Placental pericyte (primary cell): ENCODE results near the gene GLYATL1B. TPM values are rescaled to one million over a fixed set of nuclear protein-coding genes. Genes with fewer than 3 reads are reported as not detected.

Experiments used
- total RNA-seq: library from RNA; depleted of rRNA; stranded (reverse); fragments of >200 nt; gene quantifications from 2 replicates; pipeline ENCODE4 v1.2.3, GENCODE V29; 2012

GLYATL1B gene, protein sequence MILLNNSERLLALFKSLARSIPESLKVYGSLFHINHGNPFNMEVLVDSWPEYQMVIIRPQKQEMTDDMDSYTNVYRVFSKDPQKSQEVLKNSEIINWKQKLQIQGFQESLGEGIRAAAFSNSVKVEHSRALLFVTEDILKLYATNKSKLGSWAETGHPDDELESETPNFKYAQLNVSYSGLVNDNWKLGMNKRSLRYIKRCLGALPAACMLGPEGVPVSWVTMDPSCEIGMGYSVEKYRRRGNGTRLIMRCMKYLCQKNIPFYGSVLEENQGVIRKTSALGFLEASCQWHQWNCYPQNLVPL
- not detected in 2 replicates for total RNA-seq

DNA sequence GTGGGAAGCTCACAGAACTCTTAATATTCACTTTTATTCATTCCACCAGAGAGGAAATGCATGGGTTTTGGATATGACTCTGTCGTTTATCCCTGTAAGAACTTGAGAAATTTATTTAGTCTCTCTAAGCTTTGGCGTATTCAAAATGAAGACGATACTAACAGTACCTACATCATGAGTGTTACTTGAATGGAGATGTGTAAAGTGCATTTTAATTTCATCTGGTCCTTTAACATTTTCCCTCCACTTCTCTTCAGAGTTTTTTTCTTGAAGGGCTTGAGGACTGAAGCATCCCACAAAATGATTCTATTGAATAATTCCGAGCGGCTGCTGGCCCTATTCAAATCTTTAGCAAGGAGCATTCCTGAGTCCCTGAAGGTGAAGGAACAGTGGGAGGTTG, at the start of gene GLYATL1B:
GLYATL1B (plus strand) TSS at position 301 of the 400 bp plus-strand sequence; CDS start at position 301, 0 bp downstream.

DNA sequence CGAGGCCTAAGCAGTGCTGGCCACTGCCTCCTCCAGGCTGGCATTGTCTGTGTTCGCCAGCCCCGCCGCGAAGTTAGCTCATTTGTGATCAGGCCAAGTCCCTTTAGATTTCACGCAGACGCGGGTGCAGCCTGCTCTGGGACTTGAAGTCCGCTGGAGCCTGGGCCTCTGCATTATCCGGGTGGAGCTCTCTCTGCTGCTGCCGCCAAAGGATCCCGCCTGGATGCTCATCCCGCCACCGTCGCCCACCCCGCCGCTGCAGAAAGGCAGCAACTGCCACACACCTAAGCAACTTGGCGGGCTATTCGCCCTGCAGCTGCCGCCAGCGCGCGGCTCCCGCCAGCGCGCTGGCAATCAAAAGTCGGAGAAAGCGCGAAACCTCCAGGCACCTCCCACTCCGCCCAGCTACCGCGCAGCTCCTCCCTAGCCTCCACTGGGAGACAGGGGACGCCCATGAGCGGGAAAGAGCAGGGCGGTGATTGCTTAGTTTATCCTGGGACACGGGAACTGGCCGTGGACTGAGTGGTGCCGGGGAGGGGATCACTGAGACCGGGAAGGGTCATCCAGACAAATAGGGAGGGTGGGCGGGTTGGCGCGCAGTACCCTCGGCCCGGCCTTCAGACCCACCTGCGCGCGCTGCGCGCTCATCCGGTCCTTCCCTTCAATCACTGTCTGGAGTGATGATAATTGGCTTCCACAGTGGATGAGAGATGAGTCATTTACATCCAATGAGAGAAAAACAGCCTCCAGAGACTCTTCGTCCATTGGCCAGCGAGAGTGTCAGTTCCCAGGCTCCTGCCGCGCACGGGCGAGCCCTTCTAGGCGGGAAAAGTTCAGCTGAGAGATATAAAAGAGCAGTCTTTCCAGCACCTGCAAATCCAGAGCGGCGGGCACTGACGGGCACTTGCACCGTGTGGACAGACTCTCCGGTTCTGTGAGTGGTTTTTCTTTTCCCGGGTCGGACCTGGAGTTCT, 20.5 kb downstream of the GLYATL1B start, which contains the start of gene FAM111B:
FAM111B (plus strand) TSS at position 875 of the 974 bp plus-strand sequence. CDS start 2,389 bp downstream, outside the sequence.

DNA sequence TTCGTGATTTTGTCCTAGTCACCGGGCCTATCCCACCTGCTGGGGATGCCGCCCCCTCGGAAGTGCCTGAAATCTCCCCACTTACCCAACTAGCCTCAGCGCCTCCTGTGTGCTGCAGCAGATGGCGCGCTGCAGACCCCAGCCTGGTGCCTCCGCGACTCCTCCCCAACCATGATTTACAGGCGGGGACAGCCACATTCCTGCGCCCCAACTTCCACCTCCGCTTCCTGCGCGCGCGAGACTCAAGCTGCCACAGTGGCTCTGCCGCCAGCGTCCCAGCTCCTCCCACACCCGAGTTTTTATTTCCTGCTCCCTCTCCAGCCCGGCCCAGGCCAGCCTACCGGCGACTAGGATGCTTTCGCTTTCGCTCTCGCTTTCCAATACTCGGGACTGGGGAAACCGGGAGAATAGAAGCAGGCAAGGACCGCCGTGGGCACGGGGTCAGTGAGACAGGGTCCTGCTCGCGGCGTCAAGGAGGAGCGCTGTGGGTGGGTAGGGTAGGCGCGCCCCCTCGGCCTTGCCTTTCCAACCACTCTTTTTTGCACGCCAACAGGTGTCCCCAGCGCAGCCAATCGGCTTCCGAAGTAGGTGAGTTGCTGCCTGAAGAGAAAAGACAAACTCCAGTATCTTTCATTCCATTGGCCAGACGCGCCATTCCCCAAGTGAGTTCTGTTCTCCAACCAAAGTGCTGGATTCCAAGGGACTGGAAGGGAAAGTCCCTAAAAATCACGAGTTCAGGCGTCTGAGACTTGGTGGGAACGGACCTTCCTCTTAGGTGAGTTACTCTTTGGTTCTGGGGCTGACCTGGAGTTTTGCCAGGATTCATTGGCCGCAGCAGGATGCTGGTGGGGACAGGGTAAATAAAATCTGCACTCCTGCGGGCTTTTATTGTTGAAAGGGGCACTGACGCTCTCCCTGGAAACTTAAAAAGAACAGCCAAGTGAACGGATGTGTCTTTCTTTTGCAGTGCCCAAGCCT, 56.7 kb downstream of the GLYATL1B start, which contains the start of gene FAM111A:
FAM111A (plus strand) TSS at position 327 of the 978 bp plus-strand sequence. CDS start 6,017 bp downstream, outside the sequence.

Other genes with a start within 250 kb of the GLYATL1B start
- not detected in 2 replicates for gene GLYATL2, start 241.6 kb upstream of the GLYATL1B start, total RNA-seq
- gene GLYATL1, start 146.8 kb upstream of the GLYATL1B start, total RNA-seq: not detected in 2 replicates
- gene FAM111B, start 20.9 kb downstream of the GLYATL1B start, total RNA-seq: under 0.01 and 11.5 TPM in 2 replicates
- gene FAM111A, start 56.5 kb downstream of the GLYATL1B start, total RNA-seq: 30.6 and 81.3 TPM in 2 replicates
- 3.7 and 5.3 TPM in 2 replicates for gene DTX4, start 85.8 kb downstream of the GLYATL1B start, total RNA-seq
- gene MPEG1, start 126.6 kb downstream of the GLYATL1B start, total RNA-seq: under 0.01 and 0.14 TPM in 2 replicates